Neural progenitor cell (in vitro differentiated cells): ENCODE measurements around the gene CCNA2. TPM values are rescaled to one million over a fixed set of nuclear protein-coding genes. Genes with fewer than 3 reads are reported as not detected.

Experiments
- DNase-seq: peaks from one replicate; pipeline ENCODE4 v3.0.0-alpha.2; 2016; ENCODE audit warnings: low spot score
- H2AFZ ChIP-seq: fragments of 200-600 bp; sonication (generic); replicated peaks from 2 replicates; pipeline ENCODE4 v1.6.1; 2016; ENCODE audit warnings: antibody characterized with exemption
- H3F3A ChIP-seq: fragments of 200-600 bp; sonication (generic); 2 replicates; pipeline ENCODE4 v1.6.1; 2016; ENCODE audit warnings: antibody characterized with exemption, low read depth
- H3K27ac ChIP-seq: fragments of 200-600 bp; sonication (generic); 2 replicates; pipeline ENCODE4 v1.5.1; 2016; ENCODE audit warnings: mild to moderate bottlenecking
- H3K27me3 ChIP-seq: fragments of 200-600 bp; sonication (generic); 2 replicates; pipeline ENCODE4 v1.6.1; 2016; ENCODE audit warnings: mild to moderate bottlenecking, moderate library complexity
- H3K36me3 ChIP-seq: fragments of 200-600 bp; sonication (generic); 2 replicates; pipeline ENCODE4 v1.5.1; 2016
- H3K4me1 ChIP-seq: fragments of 200-600 bp; sonication (generic); 2 replicates; pipeline ENCODE4 v1.6.1; 2016; ENCODE audit warnings: mixed run types
- H3K4me2 ChIP-seq: fragments of 200-600 bp; sonication (generic); 2 replicates; pipeline ENCODE4 v1.6.1; 2016
- H3K4me3 ChIP-seq: fragments of 200-600 bp; sonication (generic); 2 replicates; pipeline ENCODE4 v1.5.1; 2016
- H3K79me2 ChIP-seq: fragments of 200-600 bp; sonication (generic); 2 replicates; pipeline ENCODE4 v1.6.1; 2016; ENCODE audit warnings: low read depth
- H3K9ac ChIP-seq: fragments of 200-600 bp; sonication (generic); 2 replicates; pipeline ENCODE4 v1.6.1; 2016
- H3K9me3 ChIP-seq: fragments of 200-600 bp; sonication (generic); 2 replicates; pipeline ENCODE4 v1.5.1; 2016; ENCODE audit warnings: low read depth
- H4K20me1 ChIP-seq: fragments of 200-600 bp; sonication (generic); 2 replicates; pipeline ENCODE4 v1.6.1; 2016; ENCODE audit warnings: low read depth
- H3K27ac Mint-ChIP-seq: 3 replicates; pipeline ENCODE4 v1.8.0; 2021; ENCODE audit warnings: mixed read lengths
- H3K27me3 Mint-ChIP-seq: 2 replicates; pipeline ENCODE4 v1.8.0; 2022; ENCODE audit warnings: low read depth, mild to moderate bottlenecking, inconsistent platforms, moderate library complexity, mixed read lengths; ENCODE audit not compliant: insufficient read depth
- H3K36me3 Mint-ChIP-seq: 3 replicates; pipeline ENCODE4 v1.8.0; 2021; ENCODE audit warnings: mixed read lengths
- H3K4me1 Mint-ChIP-seq: 3 replicates; pipeline ENCODE4 v1.8.0; 2021; ENCODE audit warnings: mixed read lengths
- H3K4me3 Mint-ChIP-seq: 3 replicates; pipeline ENCODE4 v1.8.0; 2021; ENCODE audit warnings: mild to moderate bottlenecking, moderate library complexity, mixed read lengths
- H3K9me3 Mint-ChIP-seq: 3 replicates; pipeline ENCODE4 v1.8.0; 2020; ENCODE audit warnings: mixed read lengths
- EZH2 ChIP-seq: fragments of 200-600 bp; sonication (generic); IDR thresholded peaks from 2 replicates; pipeline ENCODE4 v1.6.1; 2017; ENCODE audit warnings: antibody characterized with exemption, mild to moderate bottlenecking, moderate library complexity
- EZH2phosphoT487 ChIP-seq: fragments of 200-600 bp; sonication (generic); IDR thresholded peaks from 2 replicates; pipeline ENCODE4 v1.6.1; 2017; ENCODE audit warnings: antibody characterized with exemption
- total RNA-seq: library from RNA; depleted of rRNA; stranded (reverse); fragments of >200 nt; gene quantifications from 2 replicates; pipeline ENCODE4 v1.2.3, GENCODE V29; 2015; ENCODE audit warnings: low replicate concordance
- TF ChIP-seq, protein P1 (sequence below): fragments of 200-600 bp; sonication (generic); IDR thresholded peaks from 2 replicates; pipeline ENCODE4 v1.5.1; 2017; ENCODE audit warnings: antibody characterized with exemption, mild to moderate bottlenecking

The CCNA2 gene
- total RNA-seq, 1 donor from 2014 or later, result 254 TPM

- H3K4me1 Mint-ChIP-seq, result peaks cover 9% of the 10 kb centered on the region
- Histone ChIP-seq H3K4me3 (no peak overlapping the region), H3K9ac (no peak overlapping the region), H3K4me2 (no peak overlapping the region), H2AFZ (no peak overlapping the region), H3K27ac (no peak overlapping the region), H3K9me3 (no peaks in the 10 kb centered on the region), H3F3A (no peaks in the 10 kb centered on the region), H3K79me2 (no peaks in the 10 kb centered on the region), H3K4me1 (peaks cover 5% of the 10 kb centered on the region), H3K36me3 (no peaks in the 10 kb centered on the region), H4K20me1 (no peaks in the 10 kb centered on the region), H3K27me3 (peaks cover 42% of the 10 kb centered on the region)
- peaks cover 11% of the 10 kb centered on the region for H3K27me3 Mint-ChIP-seq
- no peak overlapping the region for H3K4me3 Mint-ChIP-seq
- no peak for TF ChIP-seq EZH2phosphoT487
- TF ChIP-seq, protein P1, sequence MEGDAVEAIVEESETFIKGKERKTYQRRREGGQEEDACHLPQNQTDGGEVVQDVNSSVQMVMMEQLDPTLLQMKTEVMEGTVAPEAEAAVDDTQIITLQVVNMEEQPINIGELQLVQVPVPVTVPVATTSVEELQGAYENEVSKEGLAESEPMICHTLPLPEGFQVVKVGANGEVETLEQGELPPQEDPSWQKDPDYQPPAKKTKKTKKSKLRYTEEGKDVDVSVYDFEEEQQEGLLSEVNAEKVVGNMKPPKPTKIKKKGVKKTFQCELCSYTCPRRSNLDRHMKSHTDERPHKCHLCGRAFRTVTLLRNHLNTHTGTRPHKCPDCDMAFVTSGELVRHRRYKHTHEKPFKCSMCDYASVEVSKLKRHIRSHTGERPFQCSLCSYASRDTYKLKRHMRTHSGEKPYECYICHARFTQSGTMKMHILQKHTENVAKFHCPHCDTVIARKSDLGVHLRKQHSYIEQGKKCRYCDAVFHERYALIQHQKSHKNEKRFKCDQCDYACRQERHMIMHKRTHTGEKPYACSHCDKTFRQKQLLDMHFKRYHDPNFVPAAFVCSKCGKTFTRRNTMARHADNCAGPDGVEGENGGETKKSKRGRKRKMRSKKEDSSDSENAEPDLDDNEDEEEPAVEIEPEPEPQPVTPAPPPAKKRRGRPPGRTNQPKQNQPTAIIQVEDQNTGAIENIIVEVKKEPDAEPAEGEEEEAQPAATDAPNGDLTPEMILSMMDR, result no peak
- H3K9me3 Mint-ChIP-seq, result no peaks in the 10 kb centered on the region
- H3K36me3 Mint-ChIP-seq, result no peaks in the 10 kb centered on the region
- no peak overlapping the region for H3K27ac Mint-ChIP-seq
- DNase-seq, result no peak
Observed at GRCh38 chr4:121771869-121772268, 51.8 kb downstream of the CCNA2 start.

DNA sequence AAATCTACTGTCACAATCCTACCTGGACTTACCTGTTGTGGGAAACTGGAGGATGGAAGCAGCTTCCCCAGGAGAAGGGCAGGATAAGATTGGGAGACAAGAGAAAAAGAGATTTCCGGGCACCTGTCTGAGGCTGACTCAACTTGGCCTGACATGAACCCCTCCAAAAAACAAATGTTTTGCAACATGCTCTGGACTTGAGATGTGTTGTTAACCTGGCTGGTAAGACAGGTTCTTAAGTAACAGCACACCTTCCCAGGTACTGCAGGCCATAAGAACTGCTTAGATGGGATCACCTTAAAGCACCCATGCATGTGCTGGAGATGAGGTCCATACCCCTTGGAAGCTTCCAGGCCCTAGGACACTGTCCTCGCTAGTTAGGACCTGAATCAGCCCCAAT lies 54.3 kb downstream of the CCNA2 start:
- Histone ChIP-seq H3K4me3 (no peak overlapping the region), H3K9ac (no peak overlapping the region), H3K9me3 (no peaks in the 10 kb centered on the region), H2AFZ (no peak overlapping the region), H3K36me3 (no peaks in the 10 kb centered on the region), H3K4me2 (no peak overlapping the region), H3K27me3 (peaks cover 67% of the 10 kb centered on the region), H4K20me1 (peaks cover 4% of the 10 kb centered on the region), H3K27ac (no peak overlapping the region), H3K79me2 (no peaks in the 10 kb centered on the region), H3F3A (no peaks in the 10 kb centered on the region), H3K4me1 (peaks cover 13% of the 10 kb centered on the region)
- H3K4me3 Mint-ChIP-seq, result no peak overlapping the region
- no peak overlapping the region for H3K27ac Mint-ChIP-seq
- no peak for DNase-seq
- TF ChIP-seq EZH2, result no peak
- TF ChIP-seq, protein P1, result no peak
- no peak for TF ChIP-seq EZH2phosphoT487
- no peaks in the 10 kb centered on the region for H3K9me3 Mint-ChIP-seq
- H3K27me3 Mint-ChIP-seq, result peaks cover 32% of the 10 kb centered on the region
- peaks cover 11% of the 10 kb centered on the region for H3K4me1 Mint-ChIP-seq
- H3K36me3 Mint-ChIP-seq, result no peaks in the 10 kb centered on the region

GRCh38 chr4:121767166-121767565 lies 56.5 kb downstream of the CCNA2 start:
- no peak overlapping the region for H3K9ac ChIP-seq
- H3K4me2 ChIP-seq, result no peak overlapping the region
- no peak overlapping the region for H3K4me3 ChIP-seq
- no peak overlapping the region for H3K27ac ChIP-seq
- no peaks in the 10 kb centered on the region for H3K36me3 Mint-ChIP-seq
- peaks cover 12% of the 10 kb centered on the region for H3K4me1 ChIP-seq
- no peaks in the 10 kb centered on the region for H3K36me3 ChIP-seq
- DNase-seq, result no peak
- H3K9me3 Mint-ChIP-seq, result no peaks in the 10 kb centered on the region
- no peaks in the 10 kb centered on the region for H3K79me2 ChIP-seq
- H3K4me1 Mint-ChIP-seq, result peaks cover 5% of the 10 kb centered on the region
- H3K4me3 Mint-ChIP-seq, result no peak overlapping the region
- no peaks in the 10 kb centered on the region for H3K9me3 ChIP-seq
- H2AFZ ChIP-seq, result no peak overlapping the region
- TF ChIP-seq, protein P1, result no peak
- TF ChIP-seq EZH2phosphoT487 (no peak), EZH2 (no peak)
- peaks cover 89% of the 10 kb centered on the region for H3K27me3 ChIP-seq
- H3K27ac Mint-ChIP-seq, result no peak overlapping the region
- no peaks in the 10 kb centered on the region for H3F3A ChIP-seq
- H4K20me1 ChIP-seq, result peaks cover 4% of the 10 kb centered on the region
- H3K27me3 Mint-ChIP-seq, result peaks cover 43% of the 10 kb centered on the region

Other genes with a start within 250 kb of the CCNA2 start
- gene ANXA5, start 126.9 kb downstream of the CCNA2 start, total RNA-seq, result 153 and 216 TPM in 2 replicates
- 0.06 TPM in 1 of 2 replicates, not detected in the other for gene SMIM43, start 58.7 kb downstream of the CCNA2 start, total RNA-seq
- 74.3 and 115 TPM in 2 replicates for gene EXOSC9, start 22.6 kb downstream of the CCNA2 start, total RNA-seq
- gene BBS7, start 46.6 kb upstream of the CCNA2 start, total RNA-seq, result 26.8 and 39.7 TPM in 2 replicates
- gene TRPC3, start 128.2 kb upstream of the CCNA2 start, total RNA-seq, result 0.17 TPM in 1 of 2 replicates, not detected in the other